Esophagus muscularis mucosa (tissue), 4 donors: ENCODE data around the gene NXT1.

Source experiments
- EP300 ChIP-seq: sonication (generic); formaldehyde crosslinking; IDR thresholded peaks from one replicate; pipeline ENCODE4 v1.6.1; 2017; ENCODE audit warnings: antibody characterized with exemption
- POLR2A ChIP-seq: fragments of 450-650 bp; IDR thresholded peaks from one replicate; pipeline ENCODE4 v1.6.1; 2017; ENCODE audit warnings: antibody characterized with exemption, moderate library complexity, mild to moderate bottlenecking, low read depth
- POLR2AphosphoS5 ChIP-seq, 2 donors: sonication (generic); formaldehyde crosslinking; IDR thresholded peaks; one replicate each; pipeline ENCODE4 v1.6.1; 2017; ENCODE audit warnings: antibody characterized with exemption in 2 of 2
- TF ChIP-seq, protein P1 (sequence below), 3 experiments: fragments of 200-600 bp in 2 of 3; fragments of 450-650 bp in 1 of 3; sonication (generic) in 2 of 3; IDR thresholded peaks; one replicate each; pipeline ENCODE4 v1.5.1; 2017 to 2019; ENCODE audit warnings: antibody characterized with exemption in 3 of 3, mild to moderate bottlenecking in 2 of 3, moderate library complexity in 1 of 3

DNA sequence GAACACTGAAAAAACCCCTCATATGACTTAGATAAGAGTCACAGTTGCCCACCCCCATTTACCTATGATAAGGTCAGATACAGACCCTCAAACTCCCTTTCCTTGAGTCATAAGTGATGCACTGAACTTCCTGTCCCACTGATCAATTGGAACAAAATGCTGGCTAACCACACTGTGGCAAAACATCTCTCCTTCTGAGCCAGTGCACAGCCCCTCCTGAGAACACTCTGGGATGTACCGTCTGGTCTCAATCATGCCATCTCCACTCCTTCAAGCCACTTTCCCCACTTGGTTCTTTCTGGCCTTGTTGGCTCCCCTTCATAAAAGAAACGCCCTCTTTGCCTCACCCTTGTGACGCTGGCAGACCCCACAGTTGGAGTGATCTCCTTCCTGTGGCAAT, 42.6 kb upstream of the NXT1 start:
- TF ChIP-seq, protein P1, sequence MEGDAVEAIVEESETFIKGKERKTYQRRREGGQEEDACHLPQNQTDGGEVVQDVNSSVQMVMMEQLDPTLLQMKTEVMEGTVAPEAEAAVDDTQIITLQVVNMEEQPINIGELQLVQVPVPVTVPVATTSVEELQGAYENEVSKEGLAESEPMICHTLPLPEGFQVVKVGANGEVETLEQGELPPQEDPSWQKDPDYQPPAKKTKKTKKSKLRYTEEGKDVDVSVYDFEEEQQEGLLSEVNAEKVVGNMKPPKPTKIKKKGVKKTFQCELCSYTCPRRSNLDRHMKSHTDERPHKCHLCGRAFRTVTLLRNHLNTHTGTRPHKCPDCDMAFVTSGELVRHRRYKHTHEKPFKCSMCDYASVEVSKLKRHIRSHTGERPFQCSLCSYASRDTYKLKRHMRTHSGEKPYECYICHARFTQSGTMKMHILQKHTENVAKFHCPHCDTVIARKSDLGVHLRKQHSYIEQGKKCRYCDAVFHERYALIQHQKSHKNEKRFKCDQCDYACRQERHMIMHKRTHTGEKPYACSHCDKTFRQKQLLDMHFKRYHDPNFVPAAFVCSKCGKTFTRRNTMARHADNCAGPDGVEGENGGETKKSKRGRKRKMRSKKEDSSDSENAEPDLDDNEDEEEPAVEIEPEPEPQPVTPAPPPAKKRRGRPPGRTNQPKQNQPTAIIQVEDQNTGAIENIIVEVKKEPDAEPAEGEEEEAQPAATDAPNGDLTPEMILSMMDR (IDR thresholded peaks at IDR 0.05) = no peak
- TF ChIP-seq POLR2A = no peak
- TF ChIP-seq POLR2AphosphoS5 (IDR thresholded peaks at IDR 0.05) = no peak
- TF ChIP-seq EP300 = no peak
